GM21390 (cell line): ENCODE results near the gene KCTD10.

Source experiments
- ATAC-seq: cut with Tn5 transposase; IDR thresholded peaks from one replicate; pipeline ENCODE4 v1.9.1; 2021; ENCODE audit not compliant: unreplicated experiment

KCTD10 gene

GRCh38 chr12:109477185-109477962 lies at the start of gene KCTD10, which contains the start of gene UBE3B:
TSS of gene KCTD10 (minus strand) at chr12:109477300. CDS start at chr12:109477262, 38 bp downstream.
TSS of gene UBE3B (plus strand) at chr12:109477634. CDS start at chr12:109483552, 5,918 bp downstream.
- peak; percentile 92 for ATAC-seq

- ATAC-seq: no peak
Observed at GRCh38 chr12:109525279-109525585, 48.1 kb upstream of the KCTD10 start.

GRCh38 chr12:109524466-109525278 lies 47.6 kb upstream of the KCTD10 start:
- ATAC-seq: no peak

- no peak for ATAC-seq
Observed at GRCh38 chr12:109523504-109523903, 46.4 kb upstream of the KCTD10 start.

- no peak for ATAC-seq
Observed at GRCh38 chr12:109523071-109523470, 46.0 kb upstream of the KCTD10 start.

- no peak for ATAC-seq
Observed at GRCh38 chr12:109521831-109522230, 44.7 kb upstream of the KCTD10 start.

GRCh38 chr12:109519787-109520186 lies 42.7 kb upstream of the KCTD10 start:
- ATAC-seq: no peak

GRCh38 chr12:109518820-109519665 lies 41.9 kb upstream of the KCTD10 start:
- ATAC-seq: no peak

- ATAC-seq: no peak
Observed at GRCh38 chr12:109517619-109518018, 40.5 kb upstream of the KCTD10 start.

GRCh38 chr12:109513977-109514376 lies 36.9 kb upstream of the KCTD10 start:
- ATAC-seq: no peak

GRCh38 chr12:109513051-109513450 lies 36.0 kb upstream of the KCTD10 start:
- no peak for ATAC-seq

GRCh38 chr12:109512608-109513007 lies 35.5 kb upstream of the KCTD10 start:
- ATAC-seq: no peak

GRCh38 chr12:109510196-109510595 lies 33.1 kb upstream of the KCTD10 start:
- no peak for ATAC-seq

GRCh38 chr12:109504068-109504467 lies 27.0 kb upstream of the KCTD10 start:
- no peak for ATAC-seq

- ATAC-seq: no peak
Observed at GRCh38 chr12:109503611-109504010, 26.5 kb upstream of the KCTD10 start.

GRCh38 chr12:109502332-109502731 lies 25.2 kb upstream of the KCTD10 start:
- no peak for ATAC-seq

GRCh38 chr12:109501299-109501698 lies 24.2 kb upstream of the KCTD10 start:
- ATAC-seq: no peak

- no peak for ATAC-seq
Observed at GRCh38 chr12:109500406-109501185, 23.5 kb upstream of the KCTD10 start.

GRCh38 chr12:109497675-109498074 lies 20.6 kb upstream of the KCTD10 start:
- ATAC-seq: no peak

- no peak for ATAC-seq
Observed at GRCh38 chr12:109496306-109496705, 19.2 kb upstream of the KCTD10 start.
